SU-DHL-6 (cell line): ENCODE data around the gene SMTN.

ENCODE experiments used
- H2AFZ ChIP-seq: fragments of 200-600 bp; sonication (generic); 2 replicates; pipeline ENCODE4 v1.6.1; 2014; ENCODE audit warnings: low read depth, mild to moderate bottlenecking, moderate library complexity, mixed read lengths, antibody characterized with exemption, low read length; ENCODE audit not compliant: severe bottlenecking
- H3F3A ChIP-seq: fragments of 200-600 bp; shearing (Covaris generic); 2 replicates; pipeline ENCODE4 v1.6.0; 2016; ENCODE audit warnings: antibody characterized with exemption, mild to moderate bottlenecking; ENCODE audit not compliant: insufficient read depth
- H3K27ac ChIP-seq: fragments of 200-600 bp; sonication (generic); 2 replicates; pipeline ENCODE4 v1.5.1; 2016; ENCODE audit warnings: low read depth, mild to moderate bottlenecking, low read length, moderate library complexity, mixed read lengths
- H3K27me3 ChIP-seq: fragments of 200-600 bp; sonication (generic), shearing (Covaris generic); 2 replicates; pipeline ENCODE4 v1.6.0; 2014; ENCODE audit warnings: mild to moderate bottlenecking, low read length
- H3K36me3 ChIP-seq: fragments of 200-600 bp; sonication (generic); 2 replicates; pipeline ENCODE4 v1.6.1; 2014; ENCODE audit warnings: mild to moderate bottlenecking, low read length, mixed read lengths
- H3K4me2 ChIP-seq: fragments of 300-600, 200-600 bp; shearing (Covaris generic), sonication (generic); 2 replicates; pipeline ENCODE4 v1.6.0; 2014; ENCODE audit warnings: low read length, low read depth, mild to moderate bottlenecking; ENCODE audit not compliant: poor library complexity, severe bottlenecking
- H3K4me3 ChIP-seq: fragments of 200-600 bp; sonication (generic); 2 replicates; pipeline ENCODE4 v1.5.1; 2014; ENCODE audit warnings: antibody characterized with exemption, low read length, mild to moderate bottlenecking, mixed read lengths; ENCODE audit not compliant: insufficient read depth, poor library complexity, severe bottlenecking
- H3K79me2 ChIP-seq: fragments of 200-600 bp; sonication (generic); 2 replicates; pipeline ENCODE4 v1.6.1; 2014; ENCODE audit warnings: mild to moderate bottlenecking, low read length, moderate library complexity; ENCODE audit not compliant: insufficient read depth
- H3K9ac ChIP-seq: fragments of 200-600 bp; sonication (generic); 2 replicates; pipeline ENCODE4 v1.7.0; 2014; ENCODE audit warnings: mild to moderate bottlenecking, low read length
- H3K9me2 ChIP-seq: fragments of 200-600 bp; sonication (generic); replicated peaks from 2 replicates; pipeline ENCODE4 v1.6.1; 2014; ENCODE audit warnings: low read length; ENCODE audit not compliant: insufficient read depth
- H3K9me3 ChIP-seq: fragments of 200-600 bp; sonication (generic); 2 replicates; pipeline ENCODE4 v1.6.1; 2014; ENCODE audit warnings: low read length, mixed read lengths; ENCODE audit not compliant: insufficient read depth
- H4K20me1 ChIP-seq: fragments of 200-600 bp; sonication (generic); 2 replicates; pipeline ENCODE4 v1.6.1; 2014; ENCODE audit warnings: low read depth, mild to moderate bottlenecking, antibody characterized with exemption, low read length, moderate library complexity, mixed read lengths
- EZH2phosphoT487 ChIP-seq: fragments of 200-600 bp; sonication (generic), shearing (Covaris generic); conservative IDR thresholded peaks from 2 replicates; pipeline ENCODE4 v1.6.1; 2018; ENCODE audit warnings: mild to moderate bottlenecking, antibody characterized with exemption, low read length, moderate library complexity, mixed read lengths
- TF ChIP-seq, protein P1 (sequence below): fragments of 200-600 bp; sonication (generic); IDR thresholded peaks from one replicate; pipeline ENCODE4 v1.5.1; 2017; ENCODE audit warnings: antibody characterized with exemption, mild to moderate bottlenecking, low read length, moderate library complexity; ENCODE audit not compliant: insufficient read depth, poor library complexity, severe bottlenecking

The SMTN gene

DNA sequence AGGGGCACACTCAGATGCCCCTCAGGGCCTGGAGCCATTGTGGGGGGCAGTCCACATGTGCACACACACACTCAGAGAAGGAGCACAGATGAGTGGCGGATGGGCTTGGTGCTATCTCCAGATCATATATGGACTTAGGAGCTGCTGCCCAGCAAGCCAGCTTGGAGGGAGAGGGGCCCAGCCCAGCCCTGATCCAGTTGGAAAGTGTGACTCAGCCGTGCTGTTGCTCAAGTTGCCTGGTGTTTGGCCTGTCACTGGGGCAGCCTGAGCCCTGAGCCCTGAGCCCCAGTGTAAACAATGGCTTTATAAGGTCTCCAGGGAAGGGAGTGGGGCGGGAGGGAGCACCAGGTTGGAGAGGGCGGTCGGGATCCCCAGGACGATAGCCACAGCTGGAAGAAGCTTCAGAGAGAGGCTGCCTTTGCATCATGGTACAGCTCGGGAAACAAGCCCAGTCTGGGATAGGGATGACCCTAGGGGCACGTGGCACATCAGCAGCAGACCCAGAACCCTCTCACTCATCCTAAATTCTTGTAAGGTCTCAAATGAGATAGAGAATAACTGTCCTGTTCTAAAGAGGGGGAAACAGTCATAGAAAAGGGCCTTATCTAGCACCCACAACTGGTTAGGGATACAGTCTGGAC, 21.4 kb downstream of the SMTN start:
- no peaks in the 10 kb centered on the region for H3K9me3 ChIP-seq
- H3K27ac ChIP-seq = no peak overlapping the region
- no peaks in the 10 kb centered on the region for H3K9me2 ChIP-seq
- H3K4me2 ChIP-seq = no peak overlapping the region
- H2AFZ ChIP-seq = no peak overlapping the region
- H3F3A ChIP-seq = no peaks in the 10 kb centered on the region
- no peak overlapping the region for H3K9ac ChIP-seq
- no peak overlapping the region for H3K4me3 ChIP-seq
- no peaks in the 10 kb centered on the region for H3K79me2 ChIP-seq
- no peaks in the 10 kb centered on the region for H4K20me1 ChIP-seq
- TF ChIP-seq, protein P1, sequence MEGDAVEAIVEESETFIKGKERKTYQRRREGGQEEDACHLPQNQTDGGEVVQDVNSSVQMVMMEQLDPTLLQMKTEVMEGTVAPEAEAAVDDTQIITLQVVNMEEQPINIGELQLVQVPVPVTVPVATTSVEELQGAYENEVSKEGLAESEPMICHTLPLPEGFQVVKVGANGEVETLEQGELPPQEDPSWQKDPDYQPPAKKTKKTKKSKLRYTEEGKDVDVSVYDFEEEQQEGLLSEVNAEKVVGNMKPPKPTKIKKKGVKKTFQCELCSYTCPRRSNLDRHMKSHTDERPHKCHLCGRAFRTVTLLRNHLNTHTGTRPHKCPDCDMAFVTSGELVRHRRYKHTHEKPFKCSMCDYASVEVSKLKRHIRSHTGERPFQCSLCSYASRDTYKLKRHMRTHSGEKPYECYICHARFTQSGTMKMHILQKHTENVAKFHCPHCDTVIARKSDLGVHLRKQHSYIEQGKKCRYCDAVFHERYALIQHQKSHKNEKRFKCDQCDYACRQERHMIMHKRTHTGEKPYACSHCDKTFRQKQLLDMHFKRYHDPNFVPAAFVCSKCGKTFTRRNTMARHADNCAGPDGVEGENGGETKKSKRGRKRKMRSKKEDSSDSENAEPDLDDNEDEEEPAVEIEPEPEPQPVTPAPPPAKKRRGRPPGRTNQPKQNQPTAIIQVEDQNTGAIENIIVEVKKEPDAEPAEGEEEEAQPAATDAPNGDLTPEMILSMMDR = no peak
- no peak for TF ChIP-seq EZH2phosphoT487
- H3K36me3 ChIP-seq = no peaks in the 10 kb centered on the region
- no peaks in the 10 kb centered on the region for H3K27me3 ChIP-seq

DNA sequence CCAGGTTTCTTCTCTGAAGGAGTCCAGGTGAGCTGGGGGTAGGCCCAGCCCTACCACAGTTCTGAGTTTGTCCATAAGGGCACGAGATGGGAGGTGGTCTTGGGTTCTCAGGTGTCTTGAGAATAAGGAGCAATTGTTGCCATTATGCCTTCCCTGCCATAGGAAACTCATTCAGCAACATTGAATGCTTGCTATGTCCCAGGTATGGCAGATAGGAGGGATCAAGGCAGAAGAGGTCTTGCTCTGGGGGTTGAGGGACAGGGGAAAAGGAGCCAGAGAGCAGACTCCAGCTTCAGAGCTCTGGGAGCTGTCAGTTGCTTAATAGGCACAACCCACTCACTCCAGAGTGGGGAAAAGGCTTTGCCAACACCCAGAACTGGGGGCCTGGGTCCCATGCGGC, 22.0 kb downstream of the SMTN start:
- Histone ChIP-seq H3K4me2 (no peak overlapping the region), H3K79me2 (no peaks in the 10 kb centered on the region), H3K36me3 (no peaks in the 10 kb centered on the region), H2AFZ (no peak overlapping the region), H3F3A (no peaks in the 10 kb centered on the region), H3K4me3 (no peak overlapping the region), H3K9me2 (no peaks in the 10 kb centered on the region), H4K20me1 (no peaks in the 10 kb centered on the region), H3K9ac (no peak overlapping the region), H3K27me3 (no peaks in the 10 kb centered on the region), H3K9me3 (no peaks in the 10 kb centered on the region), H3K27ac (no peak overlapping the region)
- TF ChIP-seq EZH2phosphoT487 = no peak
- TF ChIP-seq, protein P1 = no peak

DNA sequence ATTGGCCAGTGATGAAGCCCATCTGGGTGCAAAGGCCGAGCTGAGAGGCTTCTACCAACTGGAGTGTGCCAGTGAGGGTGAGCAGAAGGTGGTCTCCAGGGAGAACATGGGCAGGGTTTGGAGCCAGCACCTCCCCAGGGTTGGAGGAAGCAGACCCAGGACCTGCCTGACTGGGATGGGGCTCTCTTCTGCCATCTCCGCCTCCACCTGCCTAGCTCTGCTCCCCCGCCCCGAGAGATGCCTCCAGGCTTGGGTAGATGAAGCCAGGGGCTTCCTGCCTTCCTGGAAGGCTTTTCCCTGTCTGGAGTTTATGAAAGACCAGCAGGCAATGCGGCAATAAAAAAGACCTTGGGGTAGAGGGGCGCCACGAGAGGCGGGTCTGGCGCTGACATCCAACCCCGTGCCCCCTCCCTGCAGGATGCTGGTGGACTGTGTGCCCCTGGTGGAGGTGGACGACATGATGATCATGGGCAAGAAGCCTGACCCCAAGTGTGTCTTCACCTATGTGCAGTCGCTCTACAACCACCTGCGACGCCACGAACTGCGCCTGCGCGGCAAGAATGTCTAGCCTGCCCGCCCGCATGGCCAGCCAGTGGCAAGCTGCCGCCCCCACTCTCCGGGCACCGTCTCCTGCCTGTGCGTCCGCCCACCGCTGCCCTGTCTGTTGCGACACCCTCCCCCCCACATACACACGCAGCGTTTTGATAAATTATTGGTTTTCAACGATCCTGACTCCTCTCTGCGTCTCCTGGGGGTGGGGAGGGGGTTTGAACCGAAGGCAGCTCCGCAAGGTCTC, 23.0 kb downstream of the SMTN start:
- Histone ChIP-seq H3K4me3 (no peak overlapping the region), H3F3A (no peaks in the 10 kb centered on the region), H3K4me2 (no peak overlapping the region), H3K79me2 (no peaks in the 10 kb centered on the region), H3K27ac (no peak overlapping the region), H3K36me3 (no peaks in the 10 kb centered on the region), H4K20me1 (no peaks in the 10 kb centered on the region), H2AFZ (no peak overlapping the region), H3K9ac (no peak overlapping the region), H3K27me3 (no peaks in the 10 kb centered on the region), H3K9me3 (no peaks in the 10 kb centered on the region), H3K9me2 (no peaks in the 10 kb centered on the region)
- no peak for TF ChIP-seq EZH2phosphoT487
- TF ChIP-seq, protein P1 = no peak
